GM19023 (cell line): Measurements from ENCODE around the gene RFC5.
"Not testable (repeated sequence)": the region's sequence is repeated elsewhere in the genome, so short reads cannot be mapped to it uniquely, and the experiment has no call there.

ENCODE experiments used
- ATAC-seq: cut with Tn5 transposase; IDR thresholded peaks from one replicate; pipeline ENCODE4 v1.9.1; 2021; ENCODE audit warnings: mild to moderate bottlenecking, moderate library complexity; ENCODE audit not compliant: unreplicated experiment

Gene RFC5, protein sequence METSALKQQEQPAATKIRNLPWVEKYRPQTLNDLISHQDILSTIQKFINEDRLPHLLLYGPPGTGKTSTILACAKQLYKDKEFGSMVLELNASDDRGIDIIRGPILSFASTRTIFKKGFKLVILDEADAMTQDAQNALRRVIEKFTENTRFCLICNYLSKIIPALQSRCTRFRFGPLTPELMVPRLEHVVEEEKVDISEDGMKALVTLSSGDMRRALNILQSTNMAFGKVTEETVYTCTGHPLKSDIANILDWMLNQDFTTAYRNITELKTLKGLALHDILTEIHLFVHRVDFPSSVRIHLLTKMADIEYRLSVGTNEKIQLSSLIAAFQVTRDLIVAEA

DNA sequence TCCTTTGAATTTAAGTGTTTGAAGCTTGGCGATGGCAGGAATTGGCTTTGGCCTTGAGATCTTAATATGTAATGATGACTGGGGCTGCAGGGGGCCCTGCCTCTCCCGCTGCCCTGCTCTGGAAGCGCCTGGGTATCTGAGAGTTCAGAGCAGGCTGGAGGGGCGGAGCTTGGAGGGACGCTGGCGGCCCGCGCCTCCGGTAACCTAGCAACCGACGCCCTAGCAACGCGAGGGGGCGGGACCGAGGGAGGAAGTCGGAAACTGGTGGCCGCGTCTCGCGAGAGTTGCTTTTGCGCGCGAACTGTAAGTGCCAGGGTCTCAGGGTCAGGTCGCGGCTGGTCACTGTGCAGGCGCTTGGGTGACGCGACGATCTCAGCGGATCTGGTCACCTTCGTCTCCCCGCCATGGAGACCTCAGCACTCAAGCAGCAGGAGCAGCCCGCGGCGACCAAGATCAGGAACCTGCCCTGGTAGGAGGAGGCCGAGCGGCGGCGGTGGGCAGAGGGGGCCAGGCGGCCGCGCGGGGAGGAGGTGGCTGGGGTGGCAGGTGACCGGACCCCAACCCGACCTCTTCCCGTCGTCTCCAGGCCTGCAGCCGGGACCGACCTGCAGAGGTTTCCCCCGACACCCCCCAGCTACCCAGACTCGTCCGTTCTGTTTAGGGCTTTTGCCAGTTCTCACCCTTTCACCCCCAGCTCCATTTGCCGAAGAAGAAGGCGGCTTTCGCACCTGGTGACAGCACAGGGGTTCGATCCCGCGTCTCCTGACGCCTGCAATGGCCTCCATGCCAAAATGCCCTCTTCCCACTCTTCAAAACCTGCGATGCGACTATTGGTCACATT, at the start of gene RFC5:
Gene RFC5, plus strand, starts transcription at position 280 of the 841 bp plus-strand sequence. Its CDS starts 125 bp downstream, at position 405.
- peak; percentile 97 for ATAC-seq

DNA sequence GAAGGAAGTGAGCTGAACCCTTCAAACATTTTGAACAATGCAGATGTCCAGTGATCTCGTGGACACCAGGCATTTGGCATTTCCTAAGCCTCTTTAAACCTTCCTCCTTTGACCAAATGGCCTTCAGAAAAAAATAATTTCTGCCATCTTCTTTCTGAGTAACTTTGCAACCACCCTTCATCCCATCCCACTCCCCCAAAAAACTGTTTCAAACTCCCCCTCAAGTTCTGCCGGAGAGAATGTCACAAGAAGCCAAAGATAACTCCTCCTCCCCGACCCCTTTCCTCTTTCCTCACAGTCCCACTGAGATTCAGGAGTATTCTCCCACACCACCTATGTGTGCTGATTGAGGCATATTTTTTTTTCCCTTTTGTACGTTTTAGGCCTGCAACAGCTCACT, 49.5 kb upstream of the RFC5 start:
- ATAC-seq = no peak

DNA sequence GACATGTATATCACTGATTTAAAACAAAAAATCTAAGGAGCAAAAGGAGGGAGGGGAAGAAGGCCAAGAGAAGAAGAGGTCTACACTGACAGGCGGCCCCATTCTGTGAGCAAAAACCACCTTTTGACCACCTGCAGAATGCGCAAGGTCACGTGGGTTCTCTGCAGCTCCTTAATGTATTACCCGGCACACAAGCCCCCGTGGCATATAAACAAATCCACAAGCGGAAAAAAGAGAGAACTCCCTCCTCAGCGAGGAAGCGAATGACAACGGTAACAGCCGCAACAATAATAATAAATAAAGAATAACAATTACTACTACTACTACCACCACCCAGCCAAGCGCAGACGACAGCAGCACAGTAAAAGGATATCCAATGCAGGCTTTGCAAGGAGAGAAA, 49.0 kb upstream of the RFC5 start:
- ATAC-seq = no peak

DNA sequence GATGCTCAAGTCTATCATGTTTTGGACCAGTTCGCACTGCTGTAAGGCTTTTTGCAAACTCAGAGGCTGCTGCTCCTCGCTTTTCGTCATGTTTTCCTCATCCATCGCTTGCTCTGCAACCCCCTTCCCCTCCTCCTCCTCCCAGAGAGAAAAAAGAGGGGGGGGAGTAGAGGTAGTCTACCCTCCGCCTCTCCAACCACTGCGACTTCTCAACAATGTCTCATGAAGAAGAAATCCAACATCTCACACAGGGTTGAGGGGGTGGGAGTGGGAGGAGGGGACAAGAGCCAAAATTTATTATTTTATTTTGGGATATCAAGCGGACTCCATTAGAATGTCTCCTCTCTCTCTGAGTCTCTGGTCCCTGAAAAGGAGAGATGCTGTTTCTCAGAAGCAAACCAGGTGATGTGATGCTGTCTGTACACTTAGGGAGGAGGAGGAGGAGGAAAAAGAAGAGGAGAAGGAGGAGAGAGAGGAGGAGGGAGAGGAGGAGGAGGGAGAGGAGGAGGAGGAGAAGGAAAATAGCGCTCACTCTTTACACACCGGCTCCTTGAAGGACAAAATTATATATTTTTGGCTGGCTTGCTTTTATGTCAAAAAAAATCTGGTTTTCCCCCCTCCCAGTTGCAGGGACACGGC, 48.2 kb upstream of the RFC5 start:
- ATAC-seq = no peak

DNA sequence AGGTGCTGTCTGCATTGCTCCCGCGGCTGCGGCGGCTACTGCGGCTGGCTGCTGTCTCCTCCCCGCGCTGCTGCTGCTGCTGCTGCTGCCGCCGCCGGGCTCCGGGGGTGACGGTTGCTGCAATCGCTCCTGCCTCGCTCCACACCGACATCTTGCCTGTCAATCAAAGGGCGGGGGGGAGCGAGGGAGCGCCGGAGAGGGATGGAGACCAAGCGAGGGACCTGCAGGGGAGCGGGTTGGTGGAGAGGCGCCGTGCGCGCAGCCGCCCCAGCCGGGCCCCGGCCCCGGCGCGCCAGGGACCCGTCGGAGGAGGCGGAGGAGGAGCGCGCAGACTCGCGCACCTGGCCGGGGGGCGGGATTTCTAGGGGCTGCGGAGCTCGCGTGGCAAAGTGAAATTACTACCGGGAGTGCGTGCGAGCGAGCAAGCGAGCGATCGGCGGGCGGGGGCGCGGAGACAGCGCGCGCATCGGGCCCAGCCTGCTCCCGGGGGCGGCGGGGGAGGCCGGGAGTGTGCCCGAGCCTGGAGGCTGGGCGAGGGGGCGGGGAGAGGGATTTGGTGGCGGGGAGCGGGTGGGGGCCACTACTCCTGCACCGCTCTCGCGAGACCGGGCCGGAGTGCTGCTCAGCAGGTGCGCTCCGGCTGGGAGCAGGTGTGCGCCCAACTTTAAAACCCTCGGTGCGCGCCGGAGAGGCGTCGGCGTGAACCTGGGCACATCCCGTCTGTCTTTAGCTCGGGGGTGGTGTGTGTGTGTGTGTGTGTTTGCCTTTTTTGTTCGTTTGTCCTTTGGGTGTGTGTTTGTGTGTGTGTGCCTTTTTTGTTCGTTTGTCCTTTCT, 47.5 kb upstream of the RFC5 start, which contains the start of gene KSR2:
Gene KSR2, minus strand, starts transcription at position 165 of the 834 bp plus-strand sequence. CDS start 735 bp downstream, outside the sequence.
- peak; percentile 66 for ATAC-seq

DNA sequence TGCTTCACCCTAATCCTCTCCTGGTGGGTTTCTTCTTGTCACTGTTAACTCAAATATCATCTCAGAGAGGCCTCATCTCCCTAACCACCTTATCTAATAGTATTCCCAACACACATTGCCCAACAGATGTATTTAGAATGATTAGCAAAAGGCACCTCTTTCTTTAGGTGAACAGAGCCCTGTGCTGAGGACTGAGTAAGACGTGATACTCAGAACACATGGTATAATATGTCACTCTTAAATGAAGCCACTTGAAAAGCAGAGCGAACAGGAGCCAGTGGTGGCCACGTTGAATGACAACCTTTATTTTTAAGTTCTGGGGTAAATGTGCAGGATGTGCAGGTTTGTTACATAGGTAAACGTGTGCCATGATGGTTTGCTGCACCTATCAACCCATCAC, 46.2 kb upstream of the RFC5 start:
- ATAC-seq = no peak

DNA sequence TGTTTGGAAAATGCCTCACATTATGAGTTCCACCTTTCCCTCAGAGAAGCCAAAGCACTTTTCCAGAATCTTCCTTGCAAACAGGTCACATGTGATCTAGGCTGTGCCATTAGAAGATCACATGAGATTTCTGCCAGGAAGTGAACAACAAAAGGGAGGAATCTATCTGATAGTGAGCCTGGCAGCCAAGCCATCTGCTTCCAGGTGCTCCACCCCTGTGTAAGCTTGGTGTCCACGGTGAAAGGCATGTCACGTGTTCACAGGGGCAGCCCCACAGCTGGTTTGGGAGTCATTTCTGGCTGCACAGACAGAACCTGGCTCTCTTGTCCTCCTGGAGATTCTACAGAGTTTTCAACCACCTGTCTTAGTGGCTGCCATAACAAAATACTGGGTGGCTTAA, 44.2 kb upstream of the RFC5 start:
- ATAC-seq = no peak

DNA sequence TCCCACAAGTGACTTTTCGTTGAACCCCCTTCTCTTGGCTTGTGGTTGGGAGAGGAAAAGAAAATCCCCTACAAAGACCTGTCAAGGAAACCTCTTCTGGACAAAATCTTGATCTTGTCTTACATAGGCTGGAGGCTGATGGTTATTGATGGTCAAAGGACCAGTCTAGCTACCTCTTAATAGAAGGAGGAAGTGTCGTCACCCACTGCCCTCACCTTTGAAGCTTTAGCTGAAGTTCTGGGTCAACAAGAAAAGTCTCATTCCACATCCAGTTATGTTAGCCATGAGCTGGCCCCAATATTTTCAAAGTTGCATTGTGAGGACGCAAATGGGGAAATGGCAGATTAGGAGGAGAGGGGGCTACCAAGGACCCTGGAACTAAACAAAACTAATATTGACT, 41.5 kb upstream of the RFC5 start:
- no peak for ATAC-seq

DNA sequence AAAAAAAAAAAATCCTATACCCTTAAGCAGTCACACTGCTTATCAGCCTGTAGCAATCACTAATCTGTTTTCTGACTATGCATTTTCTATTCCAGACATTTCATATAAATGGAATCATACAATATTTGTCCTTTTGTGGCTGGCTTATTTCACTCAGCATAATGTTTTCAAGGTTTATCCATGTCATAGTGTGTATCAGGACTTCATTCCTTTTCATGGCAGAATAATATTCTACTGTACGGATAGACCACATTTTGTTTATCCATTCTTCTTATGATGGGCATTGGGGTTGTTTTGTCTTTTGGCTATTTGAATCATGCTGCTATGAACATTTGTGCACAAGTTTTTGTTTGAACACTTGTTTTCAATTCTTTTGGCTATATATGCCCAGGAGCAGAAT, 39.1 kb upstream of the RFC5 start:
- ATAC-seq = no peak

DNA sequence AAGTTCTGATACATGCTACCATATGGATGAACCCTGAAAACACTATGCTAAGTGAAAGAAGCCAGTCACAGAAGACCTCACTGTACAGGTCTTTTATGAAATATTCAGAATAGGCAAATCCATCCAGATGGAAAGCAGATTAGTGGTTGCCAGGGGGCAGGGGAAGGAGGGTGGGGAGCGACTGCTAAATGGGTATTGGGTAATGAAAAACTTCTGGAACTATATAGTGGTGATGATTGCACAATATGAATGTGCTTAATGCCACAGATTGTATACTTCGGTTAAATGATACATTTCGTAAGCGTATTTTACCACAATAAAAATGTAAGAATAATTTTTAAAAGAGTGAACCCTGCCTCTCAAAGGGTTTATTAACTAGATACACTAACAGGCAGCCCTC, 35.9 kb upstream of the RFC5 start:
- ATAC-seq = no peak

DNA sequence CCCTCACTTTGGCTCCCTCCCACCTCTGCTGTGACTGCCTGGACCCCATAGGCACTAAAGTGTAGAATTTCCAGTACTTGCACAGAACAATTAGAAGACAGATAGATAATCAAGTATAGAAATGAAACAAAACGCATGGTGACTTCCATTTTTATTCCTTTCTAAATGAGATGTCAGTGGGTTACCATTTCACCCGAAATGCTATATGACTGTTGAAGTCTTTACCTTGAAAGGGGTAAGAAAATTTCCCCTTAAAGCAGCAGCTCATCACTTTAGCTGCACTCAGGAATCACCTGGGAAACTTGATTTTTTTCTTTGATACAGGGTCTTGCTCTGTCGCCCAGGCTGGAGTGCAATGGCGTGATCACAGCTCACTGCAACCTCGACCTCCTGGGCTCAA, 35.2 kb upstream of the RFC5 start:
- no peak for ATAC-seq

DNA sequence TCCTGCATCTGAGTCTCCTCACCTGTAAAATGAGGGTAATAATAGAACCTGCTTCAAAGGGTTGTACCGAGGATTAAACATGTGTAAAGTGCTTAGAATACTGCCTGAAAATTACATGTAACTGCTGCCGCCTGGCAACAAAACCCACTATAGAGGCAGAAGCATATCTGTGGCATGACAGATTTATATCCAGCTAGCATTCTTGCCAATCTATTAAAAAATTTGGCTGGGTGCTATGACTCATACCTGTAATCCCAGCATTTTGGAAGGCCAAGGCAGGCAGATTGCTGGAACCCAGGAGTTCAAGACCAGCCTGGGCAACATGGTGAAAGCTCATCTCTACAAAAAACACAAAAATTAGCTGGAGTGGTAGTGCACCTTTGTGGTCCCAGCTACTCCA, 31.3 kb upstream of the RFC5 start:
- ATAC-seq = no peak

DNA sequence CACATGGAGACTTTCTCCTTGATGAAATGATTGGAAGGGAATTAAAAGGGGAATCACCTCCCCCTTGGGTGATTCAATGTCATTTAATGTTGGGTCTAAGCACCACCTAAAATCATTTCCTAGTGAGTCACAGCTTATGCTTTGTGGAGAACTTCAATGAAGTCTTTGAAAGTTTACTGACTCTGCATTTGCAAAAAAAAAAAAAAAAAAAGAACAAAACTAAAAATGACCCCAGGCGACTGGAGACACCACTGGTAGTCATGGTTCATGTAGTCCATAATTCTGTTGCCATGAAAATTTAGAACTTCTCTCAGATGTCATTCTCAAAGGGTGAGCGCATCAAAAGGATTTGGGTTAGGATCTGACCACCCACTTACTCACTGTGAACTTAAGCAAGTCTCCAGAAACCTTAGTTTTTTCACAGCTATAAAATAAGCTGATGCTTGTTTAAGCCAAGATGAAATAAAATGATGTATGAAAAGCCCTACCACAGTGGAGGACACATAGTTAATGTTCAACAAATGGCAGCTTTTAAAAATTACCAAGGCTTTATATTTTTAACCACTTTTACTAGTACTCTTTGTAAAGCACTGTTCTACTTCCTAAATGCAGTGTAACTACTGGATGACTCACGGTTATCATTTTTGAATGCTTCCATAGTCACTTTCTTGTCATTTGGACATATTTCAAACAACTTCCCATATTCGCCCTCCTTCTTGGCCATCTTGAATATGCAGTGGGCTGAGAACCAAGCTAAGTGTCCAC, 29.6 kb upstream of the RFC5 start:
- no peak for ATAC-seq

DNA sequence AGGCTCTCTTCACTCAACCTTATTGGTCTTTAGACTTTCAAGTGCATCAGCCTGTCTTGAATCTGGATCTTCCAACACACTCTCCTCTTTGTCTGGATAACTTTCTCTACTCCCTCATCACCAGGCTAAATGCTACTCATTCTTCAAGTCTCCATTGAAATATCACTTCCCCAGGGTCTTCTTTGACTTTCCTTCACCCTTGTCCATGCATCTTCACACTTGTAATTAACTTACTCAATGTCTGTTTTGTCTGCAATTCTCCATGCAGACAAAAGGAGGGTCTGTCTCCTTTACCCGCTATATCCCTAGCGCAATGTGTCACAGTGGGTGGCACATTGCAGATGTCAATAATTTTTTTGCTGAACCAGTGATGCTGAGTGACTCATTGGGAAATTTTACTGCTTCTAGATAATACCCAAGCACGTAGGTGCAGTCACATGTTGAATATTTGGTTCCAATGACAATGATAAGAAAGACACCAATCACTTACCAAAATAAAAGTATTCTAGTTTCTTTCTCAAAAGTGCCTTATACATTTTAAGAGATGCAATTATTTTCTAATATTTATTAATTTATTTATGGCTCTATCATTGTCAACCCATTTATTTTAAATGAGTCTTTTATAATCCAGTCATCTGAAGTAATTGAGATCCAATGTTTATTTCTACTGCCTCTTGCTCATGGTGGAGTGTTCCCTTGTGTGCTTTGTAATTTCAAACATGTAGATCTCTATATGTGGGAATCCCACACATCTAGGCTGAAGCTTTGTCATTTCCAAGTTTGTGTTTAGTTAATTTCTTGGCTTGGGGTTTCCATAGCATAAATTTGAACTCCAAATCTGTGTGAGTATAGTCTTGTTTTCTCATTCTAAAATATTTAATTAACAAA, 21.7 kb upstream of the RFC5 start:
- no peak for ATAC-seq

DNA sequence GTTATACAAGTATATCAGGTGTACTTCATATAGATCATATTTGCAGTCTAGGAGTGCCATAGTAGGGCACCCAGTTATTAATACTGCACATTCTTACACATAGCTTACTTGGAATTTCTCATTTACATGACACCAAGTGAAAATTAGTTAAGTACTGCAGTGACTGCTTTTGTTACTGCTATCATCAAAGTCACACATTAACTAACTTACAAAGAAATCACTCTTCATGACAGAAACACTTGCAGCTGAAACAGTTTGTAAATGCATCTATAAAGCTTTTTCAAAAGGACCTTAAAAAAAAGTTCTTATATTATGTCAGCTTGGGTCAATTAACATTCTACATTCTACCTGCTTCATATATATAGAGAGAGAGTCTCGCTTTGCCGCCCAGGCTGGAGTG, 17.8 kb upstream of the RFC5 start:
- no peak for ATAC-seq

DNA sequence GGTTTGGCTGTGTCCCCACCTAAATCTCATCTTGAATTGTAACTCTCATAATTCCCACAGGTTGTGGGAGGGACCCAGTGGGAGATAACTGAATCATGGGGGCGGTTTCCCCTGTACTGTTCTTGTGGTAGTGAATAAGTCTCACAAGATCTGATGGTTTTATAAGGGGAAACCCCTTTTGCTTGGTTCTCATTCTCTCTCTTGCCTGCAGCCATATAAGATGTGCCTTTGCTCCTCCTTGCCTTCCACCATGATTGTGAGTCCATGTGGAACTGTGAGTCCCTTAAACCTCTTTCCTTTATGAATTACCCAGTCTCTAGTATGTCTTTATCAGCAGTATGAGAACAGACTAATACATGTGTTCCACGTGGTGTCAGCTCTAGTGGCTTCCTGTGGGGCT, 16.7 kb upstream of the RFC5 start:
- not testable (repeated sequence) for ATAC-seq

DNA sequence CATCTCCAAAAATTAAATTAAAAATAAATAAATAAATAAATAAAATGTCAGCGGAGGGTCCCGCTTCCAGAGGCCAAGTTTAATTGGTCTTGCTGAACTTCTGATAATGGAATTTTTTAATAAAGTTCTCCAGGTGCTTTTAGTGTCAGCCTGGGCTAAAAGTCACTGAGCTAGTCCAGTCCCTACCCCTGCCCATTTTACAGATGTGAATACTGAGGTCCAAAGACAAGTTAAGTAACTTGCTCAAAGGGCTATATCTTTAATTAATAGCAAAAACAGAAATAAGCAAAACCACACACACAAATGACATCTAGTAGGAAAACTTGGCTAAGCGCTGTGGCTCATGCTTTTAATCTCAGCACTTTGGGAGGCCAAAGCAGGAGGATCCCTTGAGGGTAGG, 5.6 kb upstream of the RFC5 start:
- ATAC-seq = no peak

DNA sequence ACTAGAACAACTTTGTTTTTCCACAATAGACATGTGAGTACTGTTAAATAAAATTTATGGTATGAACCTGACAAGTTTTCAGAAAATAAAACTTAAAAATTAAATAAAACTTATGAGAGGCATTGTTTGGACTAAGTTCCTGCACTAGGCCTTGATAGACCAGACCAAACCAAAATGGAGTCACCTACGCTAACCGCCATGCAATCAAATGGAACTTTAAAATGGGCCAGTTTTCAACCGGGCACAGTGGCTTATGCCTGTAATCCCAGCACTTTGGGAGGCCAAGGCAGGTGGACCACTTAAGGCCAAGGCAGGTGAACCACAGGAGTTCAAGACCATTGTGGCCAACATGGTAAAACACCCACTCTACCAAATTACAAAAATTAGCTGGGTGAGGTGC, 5.1 kb upstream of the RFC5 start:
- no peak for ATAC-seq

DNA sequence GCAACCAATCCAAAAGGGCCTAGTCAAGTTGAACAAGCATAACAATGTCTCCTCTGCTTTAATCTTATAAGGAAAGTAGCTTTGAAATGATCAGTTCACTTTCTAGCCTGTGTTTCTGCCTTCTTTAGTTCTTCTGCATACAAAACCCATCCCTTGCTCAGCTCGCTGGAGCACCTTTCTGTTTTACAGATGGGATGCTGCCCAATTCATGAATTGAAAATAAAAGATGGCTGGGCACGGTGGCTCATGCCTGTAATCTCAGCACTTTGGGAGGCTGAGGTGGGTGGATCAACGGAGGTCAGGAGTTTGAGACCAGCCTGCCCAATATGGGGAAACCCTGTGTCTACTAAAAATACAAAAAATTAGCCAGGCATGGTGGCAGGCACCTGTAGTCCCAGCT, 4.5 kb upstream of the RFC5 start:
- no peak for ATAC-seq
